B cell (primary cell): ENCODE data around the gene KRT80. TPM values are rescaled to one million over a fixed set of nuclear protein-coding genes. Genes with fewer than 3 reads are reported as not detected.
"Not testable (repeated sequence)": the region's sequence is repeated elsewhere in the genome, so short reads cannot be mapped to it uniquely, and the experiment has no call there.

Source experiments
- ATAC-seq: fragments of 200-7000 bp; cut with Tn5 transposase; one replicate; pipeline ENCODE4 v1.10.0; 2021; ENCODE audit warnings: low read depth, mild to moderate bottlenecking, moderate number of reproducible peaks, moderate library complexity
- CTCF ChIA-PET: fragments of 350-600 bp; sonication (Branson Sonifier 250); formaldehyde crosslinking; loops from one replicate; lab custom pipeline; 2021; ENCODE audit warnings: antibody characterized with exemption, inconsistent platforms; lab: Charles Lee
- POLR2A ChIA-PET: fragments of 350-600 bp; sonication (Branson Sonifier 250); formaldehyde crosslinking; loops from one replicate; lab custom pipeline; 2021; ENCODE audit warnings: antibody characterized with exemption; lab: Charles Lee
- DNase-seq: peaks from one replicate; pipeline ENCODE4 v3.0.0; 2013
- H2AFZ ChIP-seq: 2 replicates; pipeline ENCODE4 v1.6.1; 2012; ENCODE audit warnings: mild to moderate bottlenecking, low read depth, low read length; ENCODE audit not compliant: insufficient read depth, poor library complexity, severe bottlenecking
- H3K27ac ChIP-seq, 2 donors: 1 replicate in 1 of 2; 2 replicates in 1 of 2; pipeline ENCODE4 v1.5.1; 2012 to 2013; ENCODE audit warnings: low read length in 2 of 2, mild to moderate bottlenecking in 2 of 2, moderate library complexity in 1 of 2
- H3K27me3 ChIP-seq, 4 experiments: fragments of 200-600 bp in 1 of 4; sonication (generic) in 1 of 4; replicated peaks in 1 of 4; 1 replicate in 2 of 4; 2 replicates in 2 of 4; pipeline versions ENCODE4 v1.6.1 to v1.7.0; 2013 to 2016; ENCODE audit warnings: low read length in 3 of 4, mild to moderate bottlenecking in 2 of 4, mixed read lengths in 1 of 4, moderate library complexity in 1 of 4; ENCODE audit not compliant: insufficient read depth in 4 of 4, control insufficient read depth in 3 of 4; ENCODE audit errors: control extremely low read depth in 1 of 4
- H3K36me3 ChIP-seq, 2 experiments: replicated peaks in 1 of 2; 1 replicate in 1 of 2; 2 replicates in 1 of 2; pipeline versions ENCODE4 v1.6.1 to v1.7.1; 2013; ENCODE audit warnings: low read length in 1 of 2; ENCODE audit not compliant: insufficient read depth in 2 of 2, control insufficient read depth in 1 of 2; ENCODE audit errors: control extremely low read depth in 1 of 2, extremely low read depth in 1 of 2
- H3K4me1 ChIP-seq, 2 donors: fragments of 200-600 bp in 1 of 2; sonication (generic) in 1 of 2; 1 replicate in 1 of 2; 2 replicates in 1 of 2; pipeline versions ENCODE4 v1.5.1 to v1.6.1; 2013 to 2017; ENCODE audit warnings: low read length in 2 of 2; ENCODE audit not compliant: control insufficient read depth in 2 of 2, insufficient read depth in 2 of 2
- H3K4me2 ChIP-seq: replicated peaks from 2 replicates; pipeline ENCODE3; 2012; ENCODE audit warnings: mild to moderate bottlenecking, low read depth, low read length; ENCODE audit not compliant: poor library complexity, severe bottlenecking
- H3K4me3 ChIP-seq, 5 experiments: fragments of 200-600 bp in 1 of 5; sonication (generic) in 1 of 5; 1 replicate in 3 of 5; 2 replicates in 2 of 5; pipeline versions ENCODE4 v1.5.1 to v1.7.0; 2011 to 2016; ENCODE audit warnings: low read length in 4 of 5, mild to moderate bottlenecking in 4 of 5, low read depth in 2 of 5, control low read depth in 1 of 5, moderate library complexity in 1 of 5; ENCODE audit not compliant: insufficient read depth in 1 of 5; ENCODE audit errors: control extremely low read depth in 1 of 5, extremely low read depth in 1 of 5
- H3K79me2 ChIP-seq: fragments of 200-600 bp; sonication (generic); one replicate; pipeline ENCODE4 v1.6.0; 2016; ENCODE audit warnings: low read length; ENCODE audit not compliant: control insufficient read depth, insufficient read depth
- H3K9ac ChIP-seq: fragments of 200-600 bp; sonication (generic); 2 replicates; pipeline ENCODE4 v1.6.1; 2017; ENCODE audit warnings: mild to moderate bottlenecking, low read length, moderate library complexity
- H3K9me3 ChIP-seq, 3 donors: one replicate each; pipeline versions ENCODE4 v1.6.1 to v1.7.1; 2013; ENCODE audit warnings: low read length in 2 of 3; ENCODE audit not compliant: control insufficient read depth in 2 of 3, insufficient read depth in 1 of 3; ENCODE audit errors: control extremely low read depth in 1 of 3
- H4K20me1 ChIP-seq: 2 replicates; pipeline ENCODE4 v1.6.0; 2012; ENCODE audit warnings: mild to moderate bottlenecking, low read length; ENCODE audit not compliant: insufficient read depth, control insufficient read depth, poor library complexity, severe bottlenecking
- H3K27ac Mint-ChIP-seq: one replicate; pipeline ENCODE4 v1.8.0; 2021; ENCODE audit warnings: mixed read lengths
- H3K27me3 Mint-ChIP-seq: one replicate; pipeline ENCODE4 v1.8.0; 2021; ENCODE audit warnings: mixed read lengths
- H3K4me1 Mint-ChIP-seq: one replicate; pipeline ENCODE4 v1.8.0; 2021; ENCODE audit warnings: mixed read lengths
- H3K4me3 Mint-ChIP-seq: one replicate; pipeline ENCODE4 v1.8.0; 2021; ENCODE audit warnings: mixed read lengths
- H3K9me3 Mint-ChIP-seq: one replicate; pipeline ENCODE4 v1.8.0; 2022; ENCODE audit warnings: mixed read lengths; ENCODE audit not compliant: insufficient read depth
- EZH2 ChIP-seq: IDR thresholded peaks from 2 replicates; pipeline ENCODE4 v1.6.1; 2012; ENCODE audit warnings: borderline replicate concordance, low read depth, mild to moderate bottlenecking, moderate library complexity, low read length; ENCODE audit not compliant: insufficient read depth, poor library complexity, severe bottlenecking
- WGBS: methylation state at CpG from one replicate; pipeline ENCODE4 v1.1.5; 2013; ENCODE audit warnings: missing lambda C conversion rate; ENCODE audit not compliant: insufficient coverage; 5-methylcytosine and 5-hydroxymethylcytosine counted together
- intact Hi-C: fragments of 100-400 bp; cut with micrococcal nuclease; formaldehyde crosslinking; loops from one replicate; pipeline ENCODE4 v1.10.0; 2022
- polyA plus RNA-seq: library from polyadenylated mRNA; depleted of rRNA; stranded (reverse); fragments of >200 nt; gene quantifications from 2 replicates; pipeline ENCODE4 v1.2.3, GENCODE V29; 2012
- total RNA-seq, 2 donors: library from RNA; stranded (reverse); fragments of 120-200 nt in 1 of 2; gene quantifications; 1 replicate in 1 of 2; 2 replicates in 1 of 2; pipeline versions ENCODE4 v1.2.3 to v1.2.4, GENCODE V29; 2013 to 2022
- TF ChIP-seq, protein P1 (sequence below): fragments of 200-600 bp; IDR thresholded peaks from one replicate; pipeline ENCODE4 v1.8.0; 2022; ENCODE audit warnings: antibody characterized with exemption, mild to moderate bottlenecking

Gene KRT80
- total and polyA plus RNA-seq, 2 donors (not counting 1 experiment from before 2014, with no cell fraction given), result not detected

DNA sequence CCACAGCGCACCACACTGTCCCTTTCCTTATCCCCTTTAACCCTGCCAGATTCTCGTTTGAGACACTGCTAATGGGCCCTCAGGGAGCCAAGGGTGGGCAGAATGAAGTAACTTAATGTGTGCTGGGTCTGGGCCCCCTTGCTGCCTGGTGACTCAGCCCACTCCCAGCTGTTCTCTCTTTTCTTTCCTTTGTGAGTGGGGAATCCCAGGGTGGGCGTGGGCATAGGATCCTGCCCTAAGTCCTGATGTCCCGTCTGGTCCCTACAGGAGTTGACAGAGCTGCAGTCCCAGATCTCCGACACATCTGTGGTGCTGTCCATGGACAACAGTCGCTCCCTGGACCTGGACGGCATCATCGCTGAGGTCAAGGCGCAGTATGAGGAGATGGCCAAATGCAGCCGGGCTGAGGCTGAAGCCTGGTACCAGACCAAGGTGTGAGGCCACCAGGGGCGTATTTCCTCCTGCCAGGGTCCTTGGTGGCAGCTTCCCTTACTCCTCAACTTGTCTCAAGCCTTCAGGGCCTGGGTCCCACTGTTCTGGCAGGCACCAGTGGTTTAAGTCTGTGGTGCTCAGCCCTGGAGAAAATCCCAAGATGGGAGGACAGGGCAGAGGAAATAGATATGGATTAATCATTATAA is 49.5 kb upstream of the KRT80 start:
- POLR2A ChIA-PET, result no interaction called here
- no peak for TF ChIP-seq EZH2
- TF ChIP-seq, protein P1, sequence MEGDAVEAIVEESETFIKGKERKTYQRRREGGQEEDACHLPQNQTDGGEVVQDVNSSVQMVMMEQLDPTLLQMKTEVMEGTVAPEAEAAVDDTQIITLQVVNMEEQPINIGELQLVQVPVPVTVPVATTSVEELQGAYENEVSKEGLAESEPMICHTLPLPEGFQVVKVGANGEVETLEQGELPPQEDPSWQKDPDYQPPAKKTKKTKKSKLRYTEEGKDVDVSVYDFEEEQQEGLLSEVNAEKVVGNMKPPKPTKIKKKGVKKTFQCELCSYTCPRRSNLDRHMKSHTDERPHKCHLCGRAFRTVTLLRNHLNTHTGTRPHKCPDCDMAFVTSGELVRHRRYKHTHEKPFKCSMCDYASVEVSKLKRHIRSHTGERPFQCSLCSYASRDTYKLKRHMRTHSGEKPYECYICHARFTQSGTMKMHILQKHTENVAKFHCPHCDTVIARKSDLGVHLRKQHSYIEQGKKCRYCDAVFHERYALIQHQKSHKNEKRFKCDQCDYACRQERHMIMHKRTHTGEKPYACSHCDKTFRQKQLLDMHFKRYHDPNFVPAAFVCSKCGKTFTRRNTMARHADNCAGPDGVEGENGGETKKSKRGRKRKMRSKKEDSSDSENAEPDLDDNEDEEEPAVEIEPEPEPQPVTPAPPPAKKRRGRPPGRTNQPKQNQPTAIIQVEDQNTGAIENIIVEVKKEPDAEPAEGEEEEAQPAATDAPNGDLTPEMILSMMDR, result no peak
- no peak for DNase-seq

DNA sequence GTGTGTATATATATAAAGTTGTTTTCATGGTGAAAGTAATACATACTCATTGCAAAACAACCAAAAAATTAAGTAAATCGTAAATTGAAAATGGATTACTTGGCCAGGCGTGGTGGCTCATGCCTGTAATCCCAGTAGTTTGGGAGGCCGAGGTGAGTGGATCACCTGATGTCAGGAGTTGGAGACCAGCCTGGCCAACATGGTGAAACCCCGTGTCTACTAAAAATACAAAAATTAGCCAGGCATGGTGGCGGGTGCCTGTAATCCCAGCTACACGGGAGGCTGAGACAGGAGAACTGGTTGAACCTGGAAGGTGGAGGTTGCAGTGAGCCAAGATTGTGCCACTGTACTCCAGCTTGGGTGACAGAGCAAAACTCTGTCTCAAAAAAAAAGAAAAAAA is 48.4 kb upstream of the KRT80 start:
- 92% methylated on average over 5 of the region's 6 CpGs for WGBS
- H3K9ac ChIP-seq, H3K9me3 ChIP-seq, H3K9me3 Mint-ChIP-seq, H3K4me3 ChIP-seq, H4K20me1 ChIP-seq, H3K4me3 Mint-ChIP-seq, DNase-seq, H3K27ac ChIP-seq, CTCF ChIA-PET, H3K4me1 Mint-ChIP-seq, H2AFZ ChIP-seq, H3K36me3 ChIP-seq, H3K79me2 ChIP-seq, POLR2A ChIA-PET, ATAC-seq, H3K27ac Mint-ChIP-seq, intact Hi-C loops, H3K4me2 ChIP-seq, H3K4me1 ChIP-seq, H3K27me3 ChIP-seq: not testable (repeated sequence)
- peaks cover 14% of the 10 kb centered on the region for H3K27me3 Mint-ChIP-seq

More for the DNA sequence above, 49.5 kb upstream of the KRT80 start:
- Histone ChIP-seq H2AFZ (no peak overlapping the region), H3K9ac (no peak overlapping the region), H4K20me1 (no peaks in the 10 kb centered on the region), H3K79me2 (no peaks in the 10 kb centered on the region), H3K4me3 (no peak overlapping the region), H3K27me3 (peaks cover 0 to 6% (median 0%) of the 10 kb centered on the region in 4 experiments), H3K27ac (no peak overlapping the region), H3K4me2 (no peak overlapping the region), H3K36me3 (no peaks in the 10 kb centered on the region), H3K4me1 (peaks cover 0 to 7% of the 10 kb centered on the region in 2 donors), H3K9me3 (no peaks in the 10 kb centered on the region)
- peaks cover 12% of the 10 kb centered on the region for H3K27me3 Mint-ChIP-seq
- H3K4me1 Mint-ChIP-seq, result peaks cover 7% of the 10 kb centered on the region
- no peak overlapping the region for H3K4me3 Mint-ChIP-seq
- intact Hi-C loops, result no loop called here
- H3K27ac Mint-ChIP-seq, result no peak overlapping the region
- 89% methylated on average over 9 of the region's 11 CpGs for WGBS
- H3K9me3 Mint-ChIP-seq, result no peaks in the 10 kb centered on the region
- CTCF ChIA-PET, result no interaction called here
- ATAC-seq, result no peak
